ENCODE results near the gene SPHK2.

Gene SPHK2

DNA sequence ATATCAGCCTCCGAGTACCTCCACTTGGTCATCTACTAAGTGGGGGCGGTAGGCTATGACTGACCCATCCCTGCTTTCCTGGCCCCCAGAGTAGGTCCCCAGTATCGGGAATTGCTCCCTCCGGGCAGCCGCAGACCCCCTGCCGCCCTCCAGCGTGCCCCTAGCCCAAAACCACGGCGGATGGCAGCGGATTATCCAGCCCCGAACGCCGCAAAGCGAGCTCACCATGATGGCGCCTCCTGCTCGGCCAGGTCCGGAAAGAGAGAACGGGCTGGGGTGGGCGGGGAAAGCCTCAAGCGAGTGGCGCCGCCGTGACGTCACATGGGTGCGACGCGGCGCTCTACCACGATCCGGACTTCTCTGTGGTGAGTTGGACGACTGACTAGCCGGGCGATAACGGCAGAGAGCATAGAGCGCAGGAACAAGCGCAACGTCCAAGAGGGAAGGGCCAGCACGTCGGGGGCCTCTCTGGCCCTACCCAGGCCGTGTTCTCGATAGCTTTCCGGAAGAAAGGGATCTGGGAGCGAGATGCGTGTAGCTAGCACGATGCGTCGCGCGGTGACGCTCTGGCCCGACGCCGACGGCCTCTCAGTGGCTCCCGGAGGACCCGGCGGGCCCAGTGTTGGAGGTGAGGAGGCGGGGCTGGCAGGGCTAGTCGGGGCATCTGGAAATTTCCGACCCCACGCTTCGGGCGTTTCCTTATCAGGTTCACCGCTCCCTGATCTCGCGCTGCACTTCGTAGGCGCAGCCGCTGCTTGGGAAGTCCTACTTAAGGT, at the start of gene SPHK2, which contains the start of gene RPL18 (continued):
- TF ChIP-seq, protein P1, sequence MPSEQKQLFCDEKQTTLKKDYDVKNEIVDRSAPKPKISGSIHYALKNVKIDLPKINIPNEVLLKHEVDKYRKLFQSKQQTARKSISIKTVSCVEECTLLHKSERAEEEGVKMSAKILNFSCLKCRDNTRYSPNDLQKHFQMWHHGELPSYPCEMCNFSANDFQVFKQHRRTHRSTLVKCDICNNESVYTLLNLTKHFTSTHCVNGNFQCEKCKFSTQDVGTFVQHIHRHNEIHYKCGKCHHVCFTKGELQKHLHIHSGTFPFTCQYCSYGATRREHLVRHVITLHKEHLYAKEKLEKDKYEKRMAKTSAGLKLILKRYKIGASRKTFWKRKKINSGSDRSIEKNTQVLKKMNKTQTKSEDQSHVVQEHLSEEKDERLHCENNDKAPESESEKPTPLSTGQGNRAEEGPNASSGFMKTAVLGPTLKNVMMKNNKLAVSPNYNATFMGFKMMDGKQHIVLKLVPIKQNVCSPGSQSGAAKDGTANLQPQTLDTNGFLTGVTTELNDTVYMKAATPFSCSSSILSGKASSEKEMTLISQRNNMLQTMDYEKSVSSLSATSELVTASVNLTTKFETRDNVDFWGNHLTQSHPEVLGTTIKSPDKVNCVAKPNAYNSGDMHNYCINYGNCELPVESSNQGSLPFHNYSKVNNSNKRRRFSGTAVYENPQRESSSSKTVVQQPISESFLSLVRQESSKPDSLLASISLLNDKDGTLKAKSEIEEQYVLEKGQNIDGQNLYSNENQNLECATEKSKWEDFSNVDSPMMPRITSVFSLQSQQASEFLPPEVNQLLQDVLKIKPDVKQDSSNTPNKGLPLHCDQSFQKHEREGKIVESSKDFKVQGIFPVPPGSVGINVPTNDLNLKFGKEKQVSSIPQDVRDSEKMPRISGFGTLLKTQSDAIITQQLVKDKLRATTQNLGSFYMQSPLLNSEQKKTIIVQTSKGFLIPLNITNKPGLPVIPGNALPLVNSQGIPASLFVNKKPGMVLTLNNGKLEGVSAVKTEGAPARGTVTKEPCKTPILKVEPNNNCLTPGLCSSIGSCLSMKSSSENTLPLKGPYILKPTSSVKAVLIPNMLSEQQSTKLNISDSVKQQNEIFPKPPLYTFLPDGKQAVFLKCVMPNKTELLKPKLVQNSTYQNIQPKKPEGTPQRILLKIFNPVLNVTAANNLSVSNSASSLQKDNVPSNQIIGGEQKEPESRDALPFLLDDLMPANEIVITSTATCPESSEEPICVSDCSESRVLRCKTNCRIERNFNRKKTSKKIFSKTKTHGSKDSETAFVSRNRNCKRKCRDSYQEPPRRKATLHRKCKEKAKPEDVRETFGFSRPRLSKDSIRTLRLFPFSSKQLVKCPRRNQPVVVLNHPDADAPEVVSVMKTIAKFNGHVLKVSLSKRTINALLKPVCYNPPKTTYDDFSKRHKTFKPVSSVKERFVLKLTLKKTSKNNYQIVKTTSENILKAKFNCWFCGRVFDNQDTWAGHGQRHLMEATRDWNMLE (tag by site-specific recombination; conservative IDR thresholded peaks at IDR 0.05; ENCODE audit: low read depth): peak; percentile 96
- TF ChIP-seq, protein P2, sequence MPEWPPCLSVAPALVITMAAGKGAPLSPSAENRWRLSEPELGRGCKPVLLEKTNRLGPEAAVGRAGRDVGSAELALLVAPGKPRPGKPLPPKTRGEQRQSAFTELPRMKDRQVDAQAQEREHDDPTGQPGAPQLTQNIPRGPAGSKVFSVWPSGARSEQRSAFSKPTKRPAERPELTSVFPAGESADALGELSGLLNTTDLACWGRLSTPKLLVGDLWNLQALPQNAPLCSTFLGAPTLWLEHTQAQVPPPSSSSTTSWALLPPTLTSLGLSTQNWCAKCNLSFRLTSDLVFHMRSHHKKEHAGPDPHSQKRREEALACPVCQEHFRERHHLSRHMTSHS (tag by site-specific recombination; IDR thresholded peaks at IDR 0.05): no peak
- TF ChIP-seq ZNF585B (tag by site-specific recombination; IDR thresholded peaks at IDR 0.05): no peak
- TF ChIP-seq FEZF1 (tag by site-specific recombination; IDR thresholded peaks at IDR 0.05): peak; percentile 53; the same call in 1 of the 2 replicates
- no peak for TF ChIP-seq HOXD13 (CRISPR knock-in tag; IDR thresholded peaks at IDR 0.05; ENCODE audit: borderline replicate concordance)
- no peak for TF ChIP-seq ZNF114 (tag by site-specific recombination; IDR thresholded peaks at IDR 0.05)
- no peak for TF ChIP-seq ZNF514 (tag by site-specific recombination; IDR thresholded peaks at IDR 0.05)
- TF ChIP-seq ZNF10 (tag by site-specific recombination; IDR thresholded peaks at IDR 0.05): peak; percentile 99
- TF ChIP-seq, protein P3, sequence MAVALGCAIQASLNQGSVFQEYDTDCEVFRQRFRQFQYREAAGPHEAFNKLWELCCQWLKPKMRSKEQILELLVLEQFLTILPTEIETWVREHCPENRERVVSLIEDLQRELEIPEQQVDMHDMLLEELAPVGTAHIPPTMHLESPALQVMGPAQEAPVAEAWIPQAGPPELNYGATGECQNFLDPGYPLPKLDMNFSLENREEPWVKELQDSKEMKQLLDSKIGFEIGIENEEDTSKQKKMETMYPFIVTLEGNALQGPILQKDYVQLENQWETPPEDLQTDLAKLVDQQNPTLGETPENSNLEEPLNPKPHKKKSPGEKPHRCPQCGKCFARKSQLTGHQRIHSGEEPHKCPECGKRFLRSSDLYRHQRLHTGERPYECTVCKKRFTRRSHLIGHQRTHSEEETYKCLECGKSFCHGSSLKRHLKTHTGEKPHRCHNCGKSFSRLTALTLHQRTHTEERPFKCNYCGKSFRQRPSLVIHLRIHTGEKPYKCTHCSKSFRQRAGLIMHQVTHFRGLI (tag by site-specific recombination; IDR thresholded peaks at IDR 0.05): no peak
- peak; percentile 21; the same call in 1 of the 2 replicates for TF ChIP-seq GLIS1 (tag by site-specific recombination; IDR thresholded peaks at IDR 0.05)
- TF ChIP-seq, protein P4, sequence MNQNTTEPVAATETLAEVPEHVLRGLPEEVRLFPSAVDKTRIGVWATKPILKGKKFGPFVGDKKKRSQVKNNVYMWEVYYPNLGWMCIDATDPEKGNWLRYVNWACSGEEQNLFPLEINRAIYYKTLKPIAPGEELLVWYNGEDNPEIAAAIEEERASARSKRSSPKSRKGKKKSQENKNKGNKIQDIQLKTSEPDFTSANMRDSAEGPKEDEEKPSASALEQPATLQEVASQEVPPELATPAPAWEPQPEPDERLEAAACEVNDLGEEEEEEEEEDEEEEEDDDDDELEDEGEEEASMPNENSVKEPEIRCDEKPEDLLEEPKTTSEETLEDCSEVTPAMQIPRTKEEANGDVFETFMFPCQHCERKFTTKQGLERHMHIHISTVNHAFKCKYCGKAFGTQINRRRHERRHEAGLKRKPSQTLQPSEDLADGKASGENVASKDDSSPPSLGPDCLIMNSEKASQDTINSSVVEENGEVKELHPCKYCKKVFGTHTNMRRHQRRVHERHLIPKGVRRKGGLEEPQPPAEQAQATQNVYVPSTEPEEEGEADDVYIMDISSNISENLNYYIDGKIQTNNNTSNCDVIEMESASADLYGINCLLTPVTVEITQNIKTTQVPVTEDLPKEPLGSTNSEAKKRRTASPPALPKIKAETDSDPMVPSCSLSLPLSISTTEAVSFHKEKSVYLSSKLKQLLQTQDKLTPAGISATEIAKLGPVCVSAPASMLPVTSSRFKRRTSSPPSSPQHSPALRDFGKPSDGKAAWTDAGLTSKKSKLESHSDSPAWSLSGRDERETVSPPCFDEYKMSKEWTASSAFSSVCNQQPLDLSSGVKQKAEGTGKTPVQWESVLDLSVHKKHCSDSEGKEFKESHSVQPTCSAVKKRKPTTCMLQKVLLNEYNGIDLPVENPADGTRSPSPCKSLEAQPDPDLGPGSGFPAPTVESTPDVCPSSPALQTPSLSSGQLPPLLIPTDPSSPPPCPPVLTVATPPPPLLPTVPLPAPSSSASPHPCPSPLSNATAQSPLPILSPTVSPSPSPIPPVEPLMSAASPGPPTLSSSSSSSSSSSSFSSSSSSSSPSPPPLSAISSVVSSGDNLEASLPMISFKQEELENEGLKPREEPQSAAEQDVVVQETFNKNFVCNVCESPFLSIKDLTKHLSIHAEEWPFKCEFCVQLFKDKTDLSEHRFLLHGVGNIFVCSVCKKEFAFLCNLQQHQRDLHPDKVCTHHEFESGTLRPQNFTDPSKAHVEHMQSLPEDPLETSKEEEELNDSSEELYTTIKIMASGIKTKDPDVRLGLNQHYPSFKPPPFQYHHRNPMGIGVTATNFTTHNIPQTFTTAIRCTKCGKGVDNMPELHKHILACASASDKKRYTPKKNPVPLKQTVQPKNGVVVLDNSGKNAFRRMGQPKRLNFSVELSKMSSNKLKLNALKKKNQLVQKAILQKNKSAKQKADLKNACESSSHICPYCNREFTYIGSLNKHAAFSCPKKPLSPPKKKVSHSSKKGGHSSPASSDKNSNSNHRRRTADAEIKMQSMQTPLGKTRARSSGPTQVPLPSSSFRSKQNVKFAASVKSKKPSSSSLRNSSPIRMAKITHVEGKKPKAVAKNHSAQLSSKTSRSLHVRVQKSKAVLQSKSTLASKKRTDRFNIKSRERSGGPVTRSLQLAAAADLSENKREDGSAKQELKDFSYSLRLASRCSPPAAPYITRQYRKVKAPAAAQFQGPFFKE (tag by site-specific recombination; IDR thresholded peaks at IDR 0.05; ENCODE audit: borderline replicate concordance): no peak
- no peak for TF ChIP-seq ZNF433 (tag by site-specific recombination; IDR thresholded peaks at IDR 0.05; ENCODE audit: low read depth)
- TF ChIP-seq, protein P5, sequence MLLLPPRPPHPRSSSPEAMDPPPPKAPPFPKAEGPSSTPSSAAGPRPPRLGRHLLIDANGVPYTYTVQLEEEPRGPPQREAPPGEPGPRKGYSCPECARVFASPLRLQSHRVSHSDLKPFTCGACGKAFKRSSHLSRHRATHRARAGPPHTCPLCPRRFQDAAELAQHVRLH (tag by site-specific recombination; IDR thresholded peaks at IDR 0.05): peak; percentile 78
- TF ChIP-seq, protein P6, sequence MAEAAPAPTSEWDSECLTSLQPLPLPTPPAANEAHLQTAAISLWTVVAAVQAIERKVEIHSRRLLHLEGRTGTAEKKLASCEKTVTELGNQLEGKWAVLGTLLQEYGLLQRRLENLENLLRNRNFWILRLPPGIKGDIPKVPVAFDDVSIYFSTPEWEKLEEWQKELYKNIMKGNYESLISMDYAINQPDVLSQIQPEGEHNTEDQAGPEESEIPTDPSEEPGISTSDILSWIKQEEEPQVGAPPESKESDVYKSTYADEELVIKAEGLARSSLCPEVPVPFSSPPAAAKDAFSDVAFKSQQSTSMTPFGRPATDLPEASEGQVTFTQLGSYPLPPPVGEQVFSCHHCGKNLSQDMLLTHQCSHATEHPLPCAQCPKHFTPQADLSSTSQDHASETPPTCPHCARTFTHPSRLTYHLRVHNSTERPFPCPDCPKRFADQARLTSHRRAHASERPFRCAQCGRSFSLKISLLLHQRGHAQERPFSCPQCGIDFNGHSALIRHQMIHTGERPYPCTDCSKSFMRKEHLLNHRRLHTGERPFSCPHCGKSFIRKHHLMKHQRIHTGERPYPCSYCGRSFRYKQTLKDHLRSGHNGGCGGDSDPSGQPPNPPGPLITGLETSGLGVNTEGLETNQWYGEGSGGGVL (tag by site-specific recombination; IDR thresholded peaks at IDR 0.05): no peak; the same call in 1 of the 2 replicates
- no peak for TF ChIP-seq ZNF670 (tag by site-specific recombination; IDR thresholded peaks at IDR 0.05; ENCODE audit: low read depth)
- TF ChIP-seq, protein P7, sequence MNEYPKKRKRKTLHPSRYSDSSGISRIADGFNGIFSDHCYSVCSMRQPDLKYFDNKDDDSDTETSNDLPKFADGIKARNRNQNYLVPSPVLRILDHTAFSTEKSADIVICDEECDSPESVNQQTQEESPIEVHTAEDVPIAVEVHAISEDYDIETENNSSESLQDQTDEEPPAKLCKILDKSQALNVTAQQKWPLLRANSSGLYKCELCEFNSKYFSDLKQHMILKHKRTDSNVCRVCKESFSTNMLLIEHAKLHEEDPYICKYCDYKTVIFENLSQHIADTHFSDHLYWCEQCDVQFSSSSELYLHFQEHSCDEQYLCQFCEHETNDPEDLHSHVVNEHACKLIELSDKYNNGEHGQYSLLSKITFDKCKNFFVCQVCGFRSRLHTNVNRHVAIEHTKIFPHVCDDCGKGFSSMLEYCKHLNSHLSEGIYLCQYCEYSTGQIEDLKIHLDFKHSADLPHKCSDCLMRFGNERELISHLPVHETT (tag by site-specific recombination; IDR thresholded peaks at IDR 0.05): peak; percentile 98
- no peak for TF ChIP-seq ZNF561 (tag by site-specific recombination; IDR thresholded peaks at IDR 0.05; ENCODE audit: borderline replicate concordance)
- TF ChIP-seq KLF10 (tag by site-specific recombination; IDR thresholded peaks at IDR 0.05): peak; percentile 81
- TF ChIP-seq, protein P8, sequence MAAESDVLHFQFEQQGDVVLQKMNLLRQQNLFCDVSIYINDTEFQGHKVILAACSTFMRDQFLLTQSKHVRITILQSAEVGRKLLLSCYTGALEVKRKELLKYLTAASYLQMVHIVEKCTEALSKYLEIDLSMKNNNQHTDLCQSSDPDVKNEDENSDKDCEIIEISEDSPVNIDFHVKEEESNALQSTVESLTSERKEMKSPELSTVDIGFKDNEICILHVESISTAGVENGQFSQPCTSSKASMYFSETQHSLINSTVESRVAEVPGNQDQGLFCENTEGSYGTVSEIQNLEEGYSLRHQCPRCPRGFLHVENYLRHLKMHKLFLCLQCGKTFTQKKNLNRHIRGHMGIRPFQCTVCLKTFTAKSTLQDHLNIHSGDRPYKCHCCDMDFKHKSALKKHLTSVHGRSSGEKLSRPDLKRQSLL (tag by site-specific recombination; IDR thresholded peaks at IDR 0.05): peak; percentile 81
- peak; percentile 82; the same call in 1 of the 2 replicates for TF ChIP-seq KLF7 (tag by site-specific recombination; IDR thresholded peaks at IDR 0.05; ENCODE audit: borderline replicate concordance)

All from HEK293 (cell line).